Keratinocyte (primary cell): Measurements from ENCODE around the gene DDTL.

ENCODE experiments used
- EZH2 ChIP-seq: IDR thresholded peaks from one replicate; pipeline ENCODE4 v1.6.1; 2012; ENCODE audit warnings: inconsistent platforms, mild to moderate bottlenecking, low read length, moderate library complexity
- TF ChIP-seq, protein P1 (sequence below), 3 experiments: IDR thresholded peaks in 1 of 3; conservative IDR thresholded peaks in 1 of 3; optimal IDR thresholded peaks in 1 of 3; 2 replicates in 2 of 3; 3 replicates in 1 of 3; pipeline versions ENCODE3 to v1.5.1; 2011; ENCODE audit warnings: low read length in 3 of 3, mild to moderate bottlenecking in 3 of 3, moderate library complexity in 2 of 3, control low read depth in 1 of 3, inconsistent platforms in 1 of 3; ENCODE audit not compliant: insufficient read depth in 2 of 3; ENCODE audit errors: extremely low read depth in 1 of 3

DNA sequence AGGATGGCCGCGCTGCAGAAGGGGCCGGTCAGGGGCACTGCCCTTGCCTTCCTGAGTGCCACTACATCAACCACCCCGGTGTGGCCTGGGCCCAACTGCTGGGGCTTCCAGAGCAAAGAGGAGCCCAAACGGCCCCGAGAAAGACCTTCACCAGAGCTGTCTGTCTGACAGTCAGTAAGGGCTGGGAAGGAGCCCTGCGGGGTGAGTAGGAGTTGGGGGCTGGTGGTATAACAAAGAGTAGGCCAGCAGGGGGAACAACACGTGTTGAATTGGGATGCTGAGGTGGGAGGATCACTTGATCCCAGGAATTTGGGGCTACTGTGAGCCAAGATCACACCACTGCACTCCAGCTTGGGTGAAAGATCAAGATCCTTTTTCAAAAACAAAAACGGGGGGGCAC, 34.6 kb downstream of the DDTL start:
- TF ChIP-seq, protein P1, sequence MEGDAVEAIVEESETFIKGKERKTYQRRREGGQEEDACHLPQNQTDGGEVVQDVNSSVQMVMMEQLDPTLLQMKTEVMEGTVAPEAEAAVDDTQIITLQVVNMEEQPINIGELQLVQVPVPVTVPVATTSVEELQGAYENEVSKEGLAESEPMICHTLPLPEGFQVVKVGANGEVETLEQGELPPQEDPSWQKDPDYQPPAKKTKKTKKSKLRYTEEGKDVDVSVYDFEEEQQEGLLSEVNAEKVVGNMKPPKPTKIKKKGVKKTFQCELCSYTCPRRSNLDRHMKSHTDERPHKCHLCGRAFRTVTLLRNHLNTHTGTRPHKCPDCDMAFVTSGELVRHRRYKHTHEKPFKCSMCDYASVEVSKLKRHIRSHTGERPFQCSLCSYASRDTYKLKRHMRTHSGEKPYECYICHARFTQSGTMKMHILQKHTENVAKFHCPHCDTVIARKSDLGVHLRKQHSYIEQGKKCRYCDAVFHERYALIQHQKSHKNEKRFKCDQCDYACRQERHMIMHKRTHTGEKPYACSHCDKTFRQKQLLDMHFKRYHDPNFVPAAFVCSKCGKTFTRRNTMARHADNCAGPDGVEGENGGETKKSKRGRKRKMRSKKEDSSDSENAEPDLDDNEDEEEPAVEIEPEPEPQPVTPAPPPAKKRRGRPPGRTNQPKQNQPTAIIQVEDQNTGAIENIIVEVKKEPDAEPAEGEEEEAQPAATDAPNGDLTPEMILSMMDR (optimal IDR thresholded peaks at IDR 0.05 in 1 of 3, IDR thresholded peaks at IDR 0.05 in 1 of 3, conservative IDR thresholded peaks at IDR 0.05 in 1 of 3; ENCODE audit: extremely low read depth in 1 of 3, insufficient read depth in 2 of 3, low read length in 3 of 3) = no peak
- TF ChIP-seq EZH2 = no peak
